ENCODE data around the gene DDX49. TPM values are rescaled to one million over a fixed set of nuclear protein-coding genes. Genes with fewer than 3 reads are reported as not detected.

Gene DDX49
- polyA plus RNA-seq, 1 of the 3 experiments (the other 2 are of a cell fraction), result 86.8 TPM

GRCh38 chr19:18871543-18871942, 48.0 kb upstream of the DDX49 start:
- Histone ChIP-seq H3K9me2 (no peaks in the 10 kb centered on the region), H3F3A (replicated peaks; ENCODE audit: insufficient read depth) (peaks cover 14% of the 10 kb centered on the region), H3K79me2 (ENCODE audit: insufficient read depth) (no peaks in the 10 kb centered on the region), H3K4me3 (ENCODE audit: low read depth in 2 of 2, low read length in 1 of 2) (no peak overlapping the region), H3K27ac (ENCODE audit: low read depth in 2 of 2, low read length in 1 of 2) (no peak overlapping the region), H3K9ac (no peak overlapping the region), H3K36me3 (replicated peaks in 1 of 2; ENCODE audit: control insufficient read depth in 1 of 2, insufficient read depth in 2 of 2, low read length in 1 of 2) (peaks cover 14 to 22% of the 10 kb centered on the region in 2 experiments), H3K4me1 (ENCODE audit: control insufficient read depth in 1 of 2, insufficient read depth in 2 of 2, low read depth in 1 of 2, low read length in 1 of 2) (no peaks in the 10 kb centered on the region), H2AFZ (ENCODE audit: low read depth) (no peak overlapping the region), H3K27me3 (ENCODE audit: insufficient read depth) (no peaks in the 10 kb centered on the region), H3K9me3 (no peaks in the 10 kb centered on the region), H3K4me2 (no peak overlapping the region), H4K20me1 (ENCODE audit: insufficient read depth) (no peaks in the 10 kb centered on the region)
- TF ChIP-seq GATA2 (CRISPR knock-in tag; IDR thresholded peaks at IDR 0.05), result no peak
- no peak for TF ChIP-seq FOXM1 (IDR thresholded peaks at IDR 0.05; ENCODE audit: low read depth)
- TF ChIP-seq EZH2phosphoT487 (IDR thresholded peaks at IDR 0.05; ENCODE audit: borderline replicate concordance, low read depth), result no peak
- no peak for TF ChIP-seq TAF1 (IDR thresholded peaks at IDR 0.05; ENCODE audit: borderline replicate concordance, low read depth, low read length)
- no peak for TF ChIP-seq SIN3A (IDR thresholded peaks at IDR 0.05; ENCODE audit: borderline replicate concordance, low read depth, low read length)
- TF ChIP-seq ELF1 (IDR thresholded peaks at IDR 0.05), result no peak
- TF ChIP-seq PBX3 (IDR thresholded peaks at IDR 0.05), result no peak
- TF ChIP-seq, protein P1, sequence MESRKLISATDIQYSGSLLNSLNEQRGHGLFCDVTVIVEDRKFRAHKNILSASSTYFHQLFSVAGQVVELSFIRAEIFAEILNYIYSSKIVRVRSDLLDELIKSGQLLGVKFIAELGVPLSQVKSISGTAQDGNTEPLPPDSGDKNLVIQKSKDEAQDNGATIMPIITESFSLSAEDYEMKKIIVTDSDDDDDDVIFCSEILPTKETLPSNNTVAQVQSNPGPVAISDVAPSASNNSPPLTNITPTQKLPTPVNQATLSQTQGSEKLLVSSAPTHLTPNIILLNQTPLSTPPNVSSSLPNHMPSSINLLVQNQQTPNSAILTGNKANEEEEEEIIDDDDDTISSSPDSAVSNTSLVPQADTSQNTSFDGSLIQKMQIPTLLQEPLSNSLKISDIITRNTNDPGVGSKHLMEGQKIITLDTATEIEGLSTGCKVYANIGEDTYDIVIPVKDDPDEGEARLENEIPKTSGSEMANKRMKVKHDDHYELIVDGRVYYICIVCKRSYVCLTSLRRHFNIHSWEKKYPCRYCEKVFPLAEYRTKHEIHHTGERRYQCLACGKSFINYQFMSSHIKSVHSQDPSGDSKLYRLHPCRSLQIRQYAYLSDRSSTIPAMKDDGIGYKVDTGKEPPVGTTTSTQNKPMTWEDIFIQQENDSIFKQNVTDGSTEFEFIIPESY (IDR thresholded peaks at IDR 0.05; ENCODE audit: borderline replicate concordance, low read depth), result no peak
- TF ChIP-seq RCOR1 (IDR thresholded peaks at IDR 0.05; ENCODE audit: low read length), result no peak
- TF ChIP-seq USF1 (IDR thresholded peaks at IDR 0.05; ENCODE audit: borderline replicate concordance, low read depth), result no peak
- no peak for TF ChIP-seq CHD2 (IDR thresholded peaks at IDR 0.05; ENCODE audit: low read length, partially characterized antibody)
- TF ChIP-seq SMC3 (IDR thresholded peaks at IDR 0.05; ENCODE audit: low read depth, low read length), result no peak
- no peak for DNase-seq
- CTCF ChIA-PET, result no interaction called here
- 96% methylated on average over 7 of the region's 7 CpGs for WGBS (ENCODE audit: low lambda C conversion rate)
- POLR2A ChIA-PET, result interaction anchor here (0.7 kb wide), 1 partner anchor 25 kb away, joined by 9 read pairs; no protein-coding TSS in a partner anchor

- Histone ChIP-seq H3K79me2 (ENCODE audit: insufficient read depth) (no peaks in the 10 kb centered on the region), H3K9ac (no peak overlapping the region), H2AFZ (ENCODE audit: low read depth) (no peak overlapping the region), H3K27me3 (ENCODE audit: insufficient read depth) (no peaks in the 10 kb centered on the region), H3K4me3 (ENCODE audit: low read depth in 2 of 2, low read length in 1 of 2) (no peak overlapping the region), H3K9me2 (no peaks in the 10 kb centered on the region), H3K36me3 (replicated peaks in 1 of 2; ENCODE audit: control insufficient read depth in 1 of 2, insufficient read depth in 2 of 2, low read length in 1 of 2) (peaks cover 3% of the 10 kb centered on the region in 2 experiments), H4K20me1 (ENCODE audit: insufficient read depth) (no peaks in the 10 kb centered on the region), H3K9me3 (no peaks in the 10 kb centered on the region; the same call in 1 of the 2 replicates), H3F3A (replicated peaks; ENCODE audit: insufficient read depth) (peaks cover 4% of the 10 kb centered on the region), H3K4me1 (ENCODE audit: control insufficient read depth in 1 of 2, insufficient read depth in 2 of 2, low read depth in 1 of 2, low read length in 1 of 2) (no peaks in the 10 kb centered on the region), H3K27ac (ENCODE audit: low read depth in 2 of 2, low read length in 1 of 2) (no peak overlapping the region), H3K4me2 (no peak overlapping the region)
- WGBS (ENCODE audit: low lambda C conversion rate), result 91% methylated on average over 5 of the region's 5 CpGs
- DNase-seq, result no peak
- TF ChIP-seq RFX5 (IDR thresholded peaks at IDR 0.05; ENCODE audit: low read length) (no peak), IRF3 (IDR thresholded peaks at IDR 0.05; ENCODE audit: low read depth, low read length) (no peak), TAF1 (IDR thresholded peaks at IDR 0.05; ENCODE audit: borderline replicate concordance, low read depth, low read length) (no peak)
- TF ChIP-seq, protein P2, sequence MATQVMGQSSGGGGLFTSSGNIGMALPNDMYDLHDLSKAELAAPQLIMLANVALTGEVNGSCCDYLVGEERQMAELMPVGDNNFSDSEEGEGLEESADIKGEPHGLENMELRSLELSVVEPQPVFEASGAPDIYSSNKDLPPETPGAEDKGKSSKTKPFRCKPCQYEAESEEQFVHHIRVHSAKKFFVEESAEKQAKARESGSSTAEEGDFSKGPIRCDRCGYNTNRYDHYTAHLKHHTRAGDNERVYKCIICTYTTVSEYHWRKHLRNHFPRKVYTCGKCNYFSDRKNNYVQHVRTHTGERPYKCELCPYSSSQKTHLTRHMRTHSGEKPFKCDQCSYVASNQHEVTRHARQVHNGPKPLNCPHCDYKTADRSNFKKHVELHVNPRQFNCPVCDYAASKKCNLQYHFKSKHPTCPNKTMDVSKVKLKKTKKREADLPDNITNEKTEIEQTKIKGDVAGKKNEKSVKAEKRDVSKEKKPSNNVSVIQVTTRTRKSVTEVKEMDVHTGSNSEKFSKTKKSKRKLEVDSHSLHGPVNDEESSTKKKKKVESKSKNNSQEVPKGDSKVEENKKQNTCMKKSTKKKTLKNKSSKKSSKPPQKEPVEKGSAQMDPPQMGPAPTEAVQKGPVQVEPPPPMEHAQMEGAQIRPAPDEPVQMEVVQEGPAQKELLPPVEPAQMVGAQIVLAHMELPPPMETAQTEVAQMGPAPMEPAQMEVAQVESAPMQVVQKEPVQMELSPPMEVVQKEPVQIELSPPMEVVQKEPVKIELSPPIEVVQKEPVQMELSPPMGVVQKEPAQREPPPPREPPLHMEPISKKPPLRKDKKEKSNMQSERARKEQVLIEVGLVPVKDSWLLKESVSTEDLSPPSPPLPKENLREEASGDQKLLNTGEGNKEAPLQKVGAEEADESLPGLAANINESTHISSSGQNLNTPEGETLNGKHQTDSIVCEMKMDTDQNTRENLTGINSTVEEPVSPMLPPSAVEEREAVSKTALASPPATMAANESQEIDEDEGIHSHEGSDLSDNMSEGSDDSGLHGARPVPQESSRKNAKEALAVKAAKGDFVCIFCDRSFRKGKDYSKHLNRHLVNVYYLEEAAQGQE (IDR thresholded peaks at IDR 0.05; ENCODE audit: low read depth, low read length), result no peak
- ChIA-PET POLR2A (no interaction called here), CTCF (interaction anchor here (2.2 to 4.4 kb wide), 2 partner anchors 9 to 19 kb away, joined by 9 to 38 read pairs; partner anchors contain the start of gene CERS1)
Observed at GRCh38 chr19:18875726-18876125, 43.8 kb upstream of the DDX49 start.
